ENCODE results near the gene IST1.

Gene IST1

GRCh38 chr16:71963125-71963875 is 68.0 kb downstream of the IST1 start:
- no peak for DNase-seq (ENCODE audit: low read depth in 3 of 3)

DNA sequence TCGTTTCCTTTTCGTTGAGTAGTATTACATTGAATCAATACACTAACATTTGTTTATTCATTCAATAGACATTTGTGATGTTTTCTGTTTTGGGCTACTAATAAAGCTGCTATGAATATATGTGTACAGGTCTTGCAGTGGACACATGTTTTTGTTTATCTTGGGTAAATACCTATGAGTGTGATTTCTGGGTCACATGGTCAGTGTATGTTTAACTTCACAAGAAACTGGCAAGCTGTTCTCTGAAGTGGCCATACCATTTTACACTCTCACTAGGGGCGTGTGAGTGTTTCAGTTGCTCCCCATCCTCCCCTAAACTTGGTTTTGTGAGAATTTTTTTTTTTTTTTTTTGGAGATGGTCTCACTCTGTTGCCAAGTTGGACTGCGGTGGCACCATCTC is 69.9 kb downstream of the IST1 start:
- no peak for DNase-seq (ENCODE audit: low read depth in 3 of 3)

GRCh38 chr16:71966932-71967331 is 71.6 kb downstream of the IST1 start:
- DNase-seq (ENCODE audit: low read depth in 3 of 3): no peak

DNA sequence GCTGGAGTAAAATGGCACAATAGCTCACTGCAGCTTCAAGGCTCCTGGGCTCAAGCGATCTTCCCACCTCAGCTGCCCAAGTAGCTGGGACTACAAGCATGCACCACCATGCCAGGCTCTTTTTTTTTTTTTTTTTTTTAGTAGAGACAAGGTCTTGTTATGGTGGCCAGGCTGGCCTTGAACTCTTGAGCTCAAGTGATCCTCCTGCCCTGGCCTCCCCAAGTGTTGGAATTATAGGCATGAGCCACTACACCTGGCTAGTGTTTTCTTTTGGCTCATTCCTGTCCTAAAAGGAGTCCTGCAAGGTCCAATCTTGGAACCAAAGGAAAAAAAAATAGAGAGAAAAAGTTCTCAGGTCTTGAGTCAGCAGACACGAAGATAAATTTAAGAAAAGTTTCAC is 74.0 kb downstream of the IST1 start:
- DNase-seq (ENCODE audit: low read depth in 3 of 3): no peak

DNA sequence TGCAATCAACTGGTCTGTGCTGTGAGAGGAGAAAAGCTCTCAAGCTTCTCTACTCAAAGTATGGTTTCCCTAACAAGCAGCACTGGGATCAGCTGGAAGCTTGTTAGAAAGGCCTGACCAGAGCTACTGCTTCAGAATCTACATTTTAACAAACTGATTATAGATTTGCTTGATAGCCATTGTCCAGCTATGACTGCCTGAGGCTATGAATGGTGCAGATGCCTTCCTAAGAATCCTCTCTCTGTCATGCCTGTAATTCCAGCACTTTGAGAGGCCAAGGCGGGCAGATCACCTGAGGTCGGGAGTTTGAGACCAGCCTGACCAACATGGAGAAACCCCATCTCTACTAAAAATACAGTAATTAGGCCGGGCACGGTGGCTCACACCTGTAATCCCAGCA is 76.2 kb downstream of the IST1 start:
- no peak for DNase-seq (ENCODE audit: low read depth in 3 of 3)

GRCh38 chr16:71972356-71972755 is 77.0 kb downstream of the IST1 start:
- DNase-seq (ENCODE audit: low read depth in 3 of 3): no peak

DNA sequence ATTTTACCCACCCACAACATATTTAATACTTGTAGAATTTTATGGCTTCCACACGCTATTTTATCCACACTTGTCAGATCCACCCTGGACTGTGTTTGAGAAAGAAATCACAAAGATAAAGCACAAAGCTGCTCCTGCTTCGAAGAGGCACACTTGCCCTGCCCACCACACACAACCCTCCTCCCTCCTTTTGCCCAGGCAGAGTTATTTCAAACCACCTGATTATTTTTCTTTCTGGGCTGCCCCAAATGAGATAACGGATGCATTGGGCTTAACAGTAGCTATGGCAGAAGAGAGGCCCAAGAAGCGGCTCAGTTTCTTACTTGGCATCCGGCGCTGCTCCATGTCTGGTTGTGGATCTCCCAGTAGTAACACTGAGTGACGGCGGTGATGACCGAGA is 77.7 kb downstream of the IST1 start:
- no peak for DNase-seq (ENCODE audit: low read depth in 3 of 3)

- DNase-seq (ENCODE audit: low read depth in 3 of 3): no peak
Measured at GRCh38 chr16:71974068-71974818, 78.9 kb downstream of the IST1 start.

Data from stimulated activated CD4-positive, alpha-beta T cell treated with anti-CD3 and anti-CD28 coated beads, TNF-alpha, amount 100 ng/mL, for 4 hours (primary cell).